IPS-18c (cell line): ENCODE measurements around the gene NRP1.

Experiments used
- H3K4me3 ChIP-seq: 2 replicates; pipeline ENCODE4 v1.7.0; 2013; ENCODE audit warnings: low read depth, mild to moderate bottlenecking, low read length, moderate library complexity; ENCODE audit not compliant: insufficient read depth
- H3K9me3 ChIP-seq: one replicate; pipeline ENCODE4 v1.6.1; 2013; ENCODE audit warnings: mild to moderate bottlenecking, low read length, moderate library complexity; ENCODE audit not compliant: control insufficient read depth, insufficient read depth

NRP1 gene

GRCh38 chr10:33332183-33333065 lies 2.0 kb downstream of the NRP1 start:
- no peak overlapping the region for H3K4me3 ChIP-seq
- peaks cover 5% of the 10 kb centered on the region for H3K9me3 ChIP-seq

GRCh38 chr10:33331379-33331694 lies 3.1 kb downstream of the NRP1 start:
- Histone ChIP-seq H3K9me3 (peaks cover 1% of the 10 kb centered on the region), H3K4me3 (no peak overlapping the region)

DNA sequence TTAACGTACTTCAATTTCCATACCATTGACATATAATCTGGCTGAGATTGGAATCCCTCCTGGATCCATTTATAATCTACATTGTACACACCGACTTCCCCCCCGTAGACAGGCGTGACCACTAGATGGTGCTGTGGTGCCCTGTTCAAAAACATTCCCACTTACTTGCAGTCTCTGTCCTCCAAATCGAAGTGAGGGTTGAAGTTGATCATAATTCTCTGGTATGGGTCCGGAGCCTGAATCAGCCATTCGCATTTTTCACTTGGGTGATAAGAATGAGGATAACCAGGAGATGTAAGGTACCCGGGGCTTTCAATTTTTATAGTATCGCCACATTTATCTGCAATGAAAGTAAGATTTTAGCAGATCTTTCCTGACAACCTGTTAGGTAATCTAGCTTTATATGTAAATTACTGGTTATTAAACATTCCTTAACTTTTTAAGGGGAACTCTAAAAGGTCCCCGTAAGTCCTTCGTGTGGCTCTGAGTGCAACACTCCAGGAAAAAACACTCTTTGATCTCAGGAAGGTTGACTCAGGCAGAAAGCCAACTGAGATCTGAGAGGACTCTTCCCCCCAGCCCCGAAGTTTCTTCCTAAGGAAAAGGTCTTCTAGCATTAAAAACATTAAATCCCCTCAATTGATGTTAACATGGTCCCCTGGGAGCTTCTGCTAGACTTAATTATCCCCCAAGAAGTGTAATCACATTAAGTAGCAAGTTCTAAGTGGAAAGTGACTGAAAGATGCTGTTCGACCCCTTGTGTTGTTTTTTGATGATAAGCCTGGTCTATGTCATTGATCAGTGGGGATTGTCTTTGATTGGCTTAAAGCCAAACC lies 3.7 kb downstream of the NRP1 start:
- no peaks in the 10 kb centered on the region for H3K9me3 ChIP-seq
- no peak overlapping the region for H3K4me3 ChIP-seq

- Histone ChIP-seq H3K4me3 (no peak overlapping the region), H3K9me3 (no peaks in the 10 kb centered on the region)
These were observed 5.3 kb downstream of the NRP1 start for GRCh38 chr10:33329178-33329577.

DNA sequence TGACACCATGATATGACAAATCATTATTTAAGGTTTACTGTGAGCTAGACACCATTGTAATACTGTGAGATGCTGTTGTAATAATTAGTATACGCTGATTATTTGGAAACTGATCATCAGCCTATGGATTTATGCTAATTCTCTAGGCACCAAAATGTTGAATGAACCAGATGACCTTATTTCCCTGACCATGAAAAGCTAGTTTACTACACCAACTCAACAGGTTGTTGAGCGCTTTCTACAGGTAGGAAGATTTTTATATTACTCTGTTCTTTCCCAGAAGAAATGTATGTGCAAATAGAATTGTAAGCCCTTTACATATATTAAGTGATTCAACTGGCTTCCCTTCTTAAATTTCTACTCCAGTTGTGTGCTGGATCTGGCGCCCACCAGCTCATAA lies 6.2 kb downstream of the NRP1 start:
- no peaks in the 10 kb centered on the region for H3K9me3 ChIP-seq
- no peak overlapping the region for H3K4me3 ChIP-seq

DNA sequence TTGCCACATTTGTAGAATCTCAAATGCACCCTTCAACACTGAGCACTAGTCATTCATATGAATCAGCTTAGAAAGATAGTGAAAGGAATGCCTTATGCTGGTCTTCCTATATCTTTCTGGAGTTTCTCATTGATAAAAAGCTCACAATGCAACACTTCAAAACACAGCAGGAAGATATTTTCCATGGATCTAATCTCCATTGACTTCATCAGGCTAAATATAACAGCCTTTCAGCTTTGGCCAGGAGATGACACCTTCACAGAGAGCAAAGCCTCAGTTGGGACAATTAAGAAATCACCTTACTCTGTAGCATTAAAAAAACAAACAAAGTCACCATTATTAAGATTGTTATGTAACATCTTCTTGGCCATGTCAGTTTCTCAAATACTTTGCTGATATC lies 6.7 kb downstream of the NRP1 start:
- no peak overlapping the region for H3K4me3 ChIP-seq
- no peaks in the 10 kb centered on the region for H3K9me3 ChIP-seq

DNA sequence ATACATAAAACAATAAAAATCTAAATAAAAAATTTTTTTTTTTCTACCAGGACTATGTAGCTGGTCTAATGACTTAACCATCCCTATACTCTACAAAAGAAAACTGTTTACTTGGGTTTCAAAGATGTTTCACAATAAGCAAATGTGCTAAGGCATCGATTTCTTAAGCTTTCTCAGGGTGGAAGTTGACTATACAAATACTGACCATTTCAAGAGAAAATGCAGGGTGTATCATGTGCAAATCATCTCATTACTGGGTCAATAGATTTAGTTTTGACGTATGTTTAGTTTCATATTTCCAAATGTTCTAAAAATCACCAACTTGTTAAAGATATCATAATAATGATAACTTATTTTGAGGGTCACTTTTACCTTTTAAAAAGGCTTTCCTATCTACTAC lies 7.5 kb downstream of the NRP1 start:
- no peak overlapping the region for H3K4me3 ChIP-seq
- H3K9me3 ChIP-seq, result no peaks in the 10 kb centered on the region

- no peak overlapping the region for H3K4me3 ChIP-seq
- no peaks in the 10 kb centered on the region for H3K9me3 ChIP-seq
These were observed 8.5 kb downstream of the NRP1 start for GRCh38 chr10:33325929-33326328.

DNA sequence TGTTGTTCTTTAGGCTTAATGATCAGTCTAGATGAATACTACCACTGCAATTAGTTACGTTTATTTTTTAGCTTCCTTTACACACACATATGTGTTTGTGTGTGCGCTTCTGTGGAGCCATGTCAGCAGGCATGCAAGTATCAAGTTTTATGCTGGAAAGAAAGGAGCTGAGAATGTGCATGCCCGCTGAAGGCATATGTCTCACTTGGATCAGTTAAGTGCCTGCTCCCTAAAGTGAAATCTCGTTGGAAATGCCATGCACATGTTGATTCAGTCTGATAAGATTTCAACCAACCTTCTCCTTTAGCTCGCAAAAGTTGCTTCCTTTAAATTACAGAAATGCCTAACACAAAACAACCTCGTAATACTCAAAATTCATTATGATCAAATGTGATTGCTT lies 10.7 kb downstream of the NRP1 start:
- H3K9me3 ChIP-seq, result no peaks in the 10 kb centered on the region
- no peak overlapping the region for H3K4me3 ChIP-seq

- Histone ChIP-seq H3K4me3 (no peak overlapping the region), H3K9me3 (no peaks in the 10 kb centered on the region)
These were observed 13.0 kb downstream of the NRP1 start for GRCh38 chr10:33321516-33321915.

- no peak overlapping the region for H3K4me3 ChIP-seq
These were observed 14.2 kb downstream of the NRP1 start for GRCh38 chr10:33320288-33320687.

GRCh38 chr10:33315891-33316290 lies 18.6 kb downstream of the NRP1 start:
- no peak overlapping the region for H3K4me3 ChIP-seq

More at GRCh38 chr10:33320288-33320687, 14.2 kb downstream of the NRP1 start:
- H3K9me3 ChIP-seq, result no peaks in the 10 kb centered on the region

DNA sequence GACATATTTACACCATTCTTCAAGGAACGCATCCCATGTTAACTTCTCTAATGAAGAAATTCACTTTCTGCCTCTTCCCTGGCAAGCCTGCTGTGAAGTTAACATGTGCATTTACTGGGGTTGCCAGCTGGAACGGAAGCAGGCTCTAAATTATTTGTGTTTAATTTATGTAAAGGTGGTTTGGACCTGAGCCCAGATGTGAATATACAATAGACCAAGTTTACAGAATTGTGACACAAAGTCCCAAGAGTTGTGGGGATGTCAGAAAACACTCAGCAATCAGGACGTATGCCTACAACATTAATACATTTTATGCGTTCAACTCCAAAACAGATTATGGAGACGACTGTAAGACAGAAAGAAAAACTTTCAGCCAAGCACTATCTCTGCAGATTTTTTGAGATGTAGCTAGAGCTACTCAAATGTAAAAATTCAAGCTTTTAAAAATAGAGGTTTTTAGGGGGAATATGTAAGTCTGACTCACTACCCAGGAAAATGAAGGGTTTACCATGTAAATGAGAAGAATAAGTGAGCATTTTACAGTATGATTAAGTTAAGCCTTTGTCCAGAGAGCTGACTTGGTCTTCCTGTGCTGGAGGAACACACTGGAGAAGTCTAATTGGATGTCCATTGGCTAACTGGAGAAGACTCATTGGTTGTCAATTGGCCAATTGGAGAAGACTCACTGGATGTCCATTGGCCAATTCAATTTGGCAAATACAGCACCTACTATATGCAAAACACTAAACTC lies 19.5 kb downstream of the NRP1 start:
- no peak overlapping the region for H3K4me3 ChIP-seq
- H3K9me3 ChIP-seq, result no peaks in the 10 kb centered on the region

More at GRCh38 chr10:33315891-33316290, 18.6 kb downstream of the NRP1 start:
- H3K9me3 ChIP-seq, result no peaks in the 10 kb centered on the region

DNA sequence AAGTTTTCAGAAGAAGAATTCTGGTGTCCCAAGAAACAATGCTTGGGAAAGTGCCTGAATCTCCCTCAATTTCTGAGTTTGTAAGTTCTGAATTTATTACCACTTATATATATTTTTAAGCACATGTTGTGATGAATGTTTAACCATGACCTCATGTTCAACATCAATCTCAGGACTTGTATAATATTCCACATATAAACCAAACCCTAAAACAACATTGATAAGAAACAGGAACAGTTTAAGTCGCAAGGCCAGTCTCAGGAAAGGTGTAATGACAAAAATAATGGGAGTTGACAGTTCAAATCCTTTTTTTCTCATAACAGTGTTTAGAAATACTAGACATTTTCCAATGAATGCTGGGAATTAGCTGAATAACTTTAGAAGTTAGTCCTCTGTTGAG lies 22.8 kb downstream of the NRP1 start:
- no peak overlapping the region for H3K4me3 ChIP-seq
- no peaks in the 10 kb centered on the region for H3K9me3 ChIP-seq

GRCh38 chr10:33310853-33311252 lies 23.6 kb downstream of the NRP1 start:
- Histone ChIP-seq H3K4me3 (no peak overlapping the region), H3K9me3 (no peaks in the 10 kb centered on the region)

- no peak overlapping the region for H3K4me3 ChIP-seq
These were observed 25.1 kb downstream of the NRP1 start for GRCh38 chr10:33309406-33309805.

GRCh38 chr10:33307835-33308234 lies 26.6 kb downstream of the NRP1 start:
- no peak overlapping the region for H3K4me3 ChIP-seq
- no peaks in the 10 kb centered on the region for H3K9me3 ChIP-seq

More at GRCh38 chr10:33309406-33309805, 25.1 kb downstream of the NRP1 start:
- no peaks in the 10 kb centered on the region for H3K9me3 ChIP-seq
